SK-N-SH (cell line): ENCODE data around the gene DYRK4. TPM values are rescaled to one million over a fixed set of nuclear protein-coding genes. Genes with fewer than 3 reads are reported as not detected.

Source experiments
- CTCF ChIA-PET: fragments of 300-600, 350-600 bp; formaldehyde crosslinking; extraction: SDS; loops from one replicate; lab custom pipeline; 2021; lab: Yijun Ruan, JAX
- POLR2A ChIA-PET: fragments of 350-600 bp; sonication (Branson Sonifier 250); formaldehyde crosslinking; extraction: SDS; loops from one replicate; lab custom pipeline; 2020; ENCODE audit warnings: antibody characterized with exemption, inconsistent platforms; lab: Yijun Ruan, JAX
- DNase-seq: peaks from one replicate; pipeline ENCODE4 v3.0.0; 2012
- H2AFZ ChIP-seq: fragments of 200-600 bp; sonication (generic); 2 replicates; pipeline ENCODE4 v1.8.1; 2016; ENCODE audit warnings: antibody characterized with exemption, mild to moderate bottlenecking, low read depth
- H3F3A ChIP-seq: fragments of 200-600 bp; sonication (generic); replicated peaks from 2 replicates; pipeline ENCODE3; 2016; ENCODE audit warnings: antibody characterized with exemption, mild to moderate bottlenecking; ENCODE audit not compliant: insufficient read depth
- H3K27ac ChIP-seq, 2 experiments: fragments of 200-500 bp in 1 of 2; fragments of 200-600 bp in 1 of 2; sonication (Bioruptor generic) in 1 of 2; sonication (generic), shearing (Covaris generic) in 1 of 2; 2 replicates each; pipeline versions ENCODE4 v1.5.1 to v1.6.1; 2014 to 2016; ENCODE audit warnings: low read depth in 2 of 2, inconsistent platforms in 1 of 2, low read length in 1 of 2, mild to moderate bottlenecking in 1 of 2, mixed read lengths in 1 of 2
- H3K27me3 ChIP-seq: fragments of 200-600 bp; sonication (generic), shearing (Covaris generic); 2 replicates; pipeline ENCODE4 v1.6.1; 2016; ENCODE audit warnings: mixed run types; ENCODE audit not compliant: insufficient read depth
- H3K36me3 ChIP-seq, 2 experiments: fragments of 200-500 bp in 1 of 2; fragments of 200-600 bp in 1 of 2; sonication (Bioruptor generic) in 1 of 2; sonication (generic) in 1 of 2; replicated peaks in 1 of 2; 2 replicates each; pipeline versions ENCODE3 to v1.5.1; 2014 to 2016; ENCODE audit warnings: low read length in 1 of 2, mild to moderate bottlenecking in 1 of 2; ENCODE audit not compliant: insufficient read depth in 2 of 2, control insufficient read depth in 1 of 2
- H3K4me1 ChIP-seq, 2 experiments: fragments of 200-500 bp in 1 of 2; fragments of 200-600 bp in 1 of 2; sonication (Bioruptor generic) in 1 of 2; sonication (generic), shearing (Covaris generic) in 1 of 2; 2 replicates each; pipeline versions ENCODE4 v1.5.1 to v1.6.1; 2014 to 2016; ENCODE audit warnings: low read depth in 1 of 2, low read length in 1 of 2, mixed run types in 1 of 2; ENCODE audit not compliant: insufficient read depth in 2 of 2, control insufficient read depth in 1 of 2
- H3K4me2 ChIP-seq: fragments of 200-600 bp; sonication (generic), shearing (Covaris generic); 2 replicates; pipeline ENCODE4 v1.6.1; 2017; ENCODE audit warnings: mixed run types
- H3K4me3 ChIP-seq, 2 experiments: fragments of 200-500 bp in 1 of 2; fragments of 200-600 bp in 1 of 2; sonication (Bioruptor generic) in 1 of 2; sonication (generic), shearing (Covaris generic) in 1 of 2; 2 replicates each; pipeline versions ENCODE4 v1.5.1 to v1.8.1; 2014 to 2016; ENCODE audit warnings: low read depth in 2 of 2, inconsistent platforms in 1 of 2, low read length in 1 of 2, mild to moderate bottlenecking in 1 of 2, mixed read lengths in 1 of 2, moderate library complexity in 1 of 2
- H3K79me2 ChIP-seq: fragments of 200-600 bp; sonication (generic); 2 replicates; pipeline ENCODE4 v1.8.1; 2017; ENCODE audit warnings: mild to moderate bottlenecking; ENCODE audit not compliant: insufficient read depth
- H3K9ac ChIP-seq: fragments of 200-600 bp; sonication (generic); 2 replicates; pipeline ENCODE4 v1.6.1; 2017; ENCODE audit warnings: mixed run types
- H3K9me2 ChIP-seq: fragments of 200-600 bp; sonication (generic); 2 replicates; pipeline ENCODE4 v1.6.1; 2017; ENCODE audit warnings: mixed run types
- H3K9me3 ChIP-seq: fragments of 200-600 bp; sonication (generic); 2 replicates; pipeline ENCODE4 v1.6.1; 2017; ENCODE audit warnings: mixed run types, mild to moderate bottlenecking, moderate library complexity
- H4K20me1 ChIP-seq: fragments of 200-600 bp; sonication (generic); 2 replicates; pipeline ENCODE4 v1.6.1; 2017; ENCODE audit warnings: mild to moderate bottlenecking, mixed run types; ENCODE audit not compliant: insufficient read depth
- CHD2 ChIP-seq: fragments of 150-350 bp; IDR thresholded peaks from 2 replicates; pipeline ENCODE4 v1.6.1; 2018; ENCODE audit warnings: low read length; ENCODE audit not compliant: partially characterized antibody
- ELF1 ChIP-seq: IDR thresholded peaks from 2 replicates; pipeline ENCODE4 v1.4.0; 2012
- FOSL2 ChIP-seq: IDR thresholded peaks from 2 replicates; pipeline ENCODE4 v1.4.0; 2012; ENCODE audit warnings: low read depth, mild to moderate bottlenecking, moderate library complexity, borderline replicate concordance
- GABPA ChIP-seq: IDR thresholded peaks from 2 replicates; pipeline ENCODE4 v1.4.0; 2012; ENCODE audit warnings: low read depth, mild to moderate bottlenecking
- JUND ChIP-seq: IDR thresholded peaks from 2 replicates; pipeline ENCODE4 v1.4.0; 2012
- POLR2AphosphoS5 ChIP-seq: IDR thresholded peaks from 2 replicates; pipeline ENCODE4 v1.6.1; 2012; ENCODE audit warnings: low read depth, low read length
- RAD21 ChIP-seq: IDR thresholded peaks from 2 replicates; pipeline ENCODE4 v1.6.1; 2012; ENCODE audit warnings: mild to moderate bottlenecking, low read length
- RCOR1 ChIP-seq: fragments of 150-350 bp; IDR thresholded peaks from 2 replicates; pipeline ENCODE4 v1.6.1; 2017; ENCODE audit warnings: antibody characterized with exemption, low read length
- RXRA ChIP-seq: IDR thresholded peaks from 2 replicates; pipeline ENCODE4 v1.4.0; 2012; ENCODE audit warnings: low read depth, mild to moderate bottlenecking, borderline replicate concordance
- TEAD4 ChIP-seq: IDR thresholded peaks from 2 replicates; pipeline ENCODE4 v1.4.0; 2012; ENCODE audit warnings: mild to moderate bottlenecking, borderline replicate concordance; ENCODE audit not compliant: insufficient read depth
- WGBS: methylation state at CpG from one replicate; pipeline ENCODE4 v1.1.6; 2017; ENCODE audit warnings: low lambda C conversion rate; 5-methylcytosine and 5-hydroxymethylcytosine counted together
- polyA plus RNA-seq, 3 experiments: library from polyadenylated mRNA; depleted of rRNA; stranded (reverse); fragments of >200 nt; gene quantifications; 2 replicates each; pipeline ENCODE4 v1.2.3, GENCODE V29; 2012
- TF ChIP-seq, protein P1 (sequence below): fragments of 150-350 bp; IDR thresholded peaks from 2 replicates; pipeline ENCODE4 v1.6.1; 2016; ENCODE audit warnings: mild to moderate bottlenecking, low read depth, low read length
- TF ChIP-seq, protein P2 (sequence below): IDR thresholded peaks from 2 replicates; pipeline ENCODE4 v1.4.0; 2012; ENCODE audit warnings: low read depth, borderline replicate concordance
- TF ChIP-seq, protein P3 (sequence below): fragments of 200-600 bp; sonication (generic); IDR thresholded peaks from 2 replicates; pipeline ENCODE4 v1.6.1; 2017; ENCODE audit warnings: antibody characterized with exemption, mild to moderate bottlenecking, moderate library complexity
- TF ChIP-seq, protein P4 (sequence below): IDR thresholded peaks from 2 replicates; pipeline ENCODE4; 2012
- TF ChIP-seq, protein P5 (sequence below): fragments of 150-350 bp; IDR thresholded peaks from 2 replicates; pipeline ENCODE4 v1.6.1; 2017; ENCODE audit warnings: antibody characterized with exemption, low read length, low read depth, borderline replicate concordance
- TF ChIP-seq, protein P6 (sequence below): IDR thresholded peaks from 2 replicates; pipeline ENCODE4 v1.4.0; 2012; ENCODE audit warnings: low read depth

Gene DYRK4
- polyA plus RNA-seq, 1 of the 3 experiments (the other 2 are of a cell fraction) = 38.6 TPM

DNA sequence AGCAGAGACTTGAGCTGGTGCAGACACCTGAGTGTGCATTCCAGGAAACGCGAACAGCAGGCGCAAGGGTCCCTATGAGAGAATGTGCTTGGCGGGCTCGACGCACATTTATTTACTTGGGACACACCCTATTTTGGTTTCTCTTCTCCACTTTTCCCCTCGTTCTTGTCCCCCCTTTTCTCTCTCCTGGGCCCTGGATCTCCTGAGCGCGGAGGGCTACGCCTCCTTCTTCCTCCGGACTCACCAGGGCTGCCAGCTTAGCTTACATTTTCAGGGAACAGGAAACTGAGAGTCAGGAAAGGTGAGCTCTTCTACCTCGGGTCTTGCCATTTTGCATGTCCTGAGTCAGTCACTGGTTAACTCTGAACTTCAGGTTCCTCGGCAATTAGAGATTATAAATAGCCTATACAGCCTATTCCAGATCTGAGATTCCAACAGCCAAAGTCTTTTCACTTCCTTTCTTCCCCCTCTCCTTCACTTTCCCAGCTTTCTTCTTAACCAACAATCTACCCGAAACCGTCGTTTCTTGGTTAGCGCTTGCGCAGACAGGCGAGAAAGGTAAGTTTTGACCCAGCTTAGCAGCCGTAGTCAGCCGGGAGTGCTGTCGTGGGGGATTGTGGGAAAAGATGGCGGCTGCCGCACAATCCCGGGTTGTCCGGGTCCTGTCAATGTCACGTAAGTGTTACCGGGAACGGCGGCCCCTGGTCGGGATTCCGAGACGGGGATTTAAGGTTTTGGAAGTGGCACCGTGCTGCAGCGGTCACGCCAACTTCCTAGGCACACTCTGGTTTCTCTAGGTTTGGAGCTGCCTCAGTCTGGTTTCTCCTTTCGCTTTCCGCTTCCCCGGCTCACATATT, 86.7 kb downstream of the DYRK4 start, which contains the start of the genes AKAP3 and NDUFA9 (continued):
- TF ChIP-seq, protein P1, sequence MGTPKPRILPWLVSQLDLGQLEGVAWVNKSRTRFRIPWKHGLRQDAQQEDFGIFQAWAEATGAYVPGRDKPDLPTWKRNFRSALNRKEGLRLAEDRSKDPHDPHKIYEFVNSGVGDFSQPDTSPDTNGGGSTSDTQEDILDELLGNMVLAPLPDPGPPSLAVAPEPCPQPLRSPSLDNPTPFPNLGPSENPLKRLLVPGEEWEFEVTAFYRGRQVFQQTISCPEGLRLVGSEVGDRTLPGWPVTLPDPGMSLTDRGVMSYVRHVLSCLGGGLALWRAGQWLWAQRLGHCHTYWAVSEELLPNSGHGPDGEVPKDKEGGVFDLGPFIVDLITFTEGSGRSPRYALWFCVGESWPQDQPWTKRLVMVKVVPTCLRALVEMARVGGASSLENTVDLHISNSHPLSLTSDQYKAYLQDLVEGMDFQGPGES = no peak
- TF ChIP-seq, protein P2, sequence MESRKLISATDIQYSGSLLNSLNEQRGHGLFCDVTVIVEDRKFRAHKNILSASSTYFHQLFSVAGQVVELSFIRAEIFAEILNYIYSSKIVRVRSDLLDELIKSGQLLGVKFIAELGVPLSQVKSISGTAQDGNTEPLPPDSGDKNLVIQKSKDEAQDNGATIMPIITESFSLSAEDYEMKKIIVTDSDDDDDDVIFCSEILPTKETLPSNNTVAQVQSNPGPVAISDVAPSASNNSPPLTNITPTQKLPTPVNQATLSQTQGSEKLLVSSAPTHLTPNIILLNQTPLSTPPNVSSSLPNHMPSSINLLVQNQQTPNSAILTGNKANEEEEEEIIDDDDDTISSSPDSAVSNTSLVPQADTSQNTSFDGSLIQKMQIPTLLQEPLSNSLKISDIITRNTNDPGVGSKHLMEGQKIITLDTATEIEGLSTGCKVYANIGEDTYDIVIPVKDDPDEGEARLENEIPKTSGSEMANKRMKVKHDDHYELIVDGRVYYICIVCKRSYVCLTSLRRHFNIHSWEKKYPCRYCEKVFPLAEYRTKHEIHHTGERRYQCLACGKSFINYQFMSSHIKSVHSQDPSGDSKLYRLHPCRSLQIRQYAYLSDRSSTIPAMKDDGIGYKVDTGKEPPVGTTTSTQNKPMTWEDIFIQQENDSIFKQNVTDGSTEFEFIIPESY = no peak
- 0 out of 2 replicates have a peak, but pooled peaks have one; percentile 28 for TF ChIP-seq GABPA
- TF ChIP-seq, protein P3, sequence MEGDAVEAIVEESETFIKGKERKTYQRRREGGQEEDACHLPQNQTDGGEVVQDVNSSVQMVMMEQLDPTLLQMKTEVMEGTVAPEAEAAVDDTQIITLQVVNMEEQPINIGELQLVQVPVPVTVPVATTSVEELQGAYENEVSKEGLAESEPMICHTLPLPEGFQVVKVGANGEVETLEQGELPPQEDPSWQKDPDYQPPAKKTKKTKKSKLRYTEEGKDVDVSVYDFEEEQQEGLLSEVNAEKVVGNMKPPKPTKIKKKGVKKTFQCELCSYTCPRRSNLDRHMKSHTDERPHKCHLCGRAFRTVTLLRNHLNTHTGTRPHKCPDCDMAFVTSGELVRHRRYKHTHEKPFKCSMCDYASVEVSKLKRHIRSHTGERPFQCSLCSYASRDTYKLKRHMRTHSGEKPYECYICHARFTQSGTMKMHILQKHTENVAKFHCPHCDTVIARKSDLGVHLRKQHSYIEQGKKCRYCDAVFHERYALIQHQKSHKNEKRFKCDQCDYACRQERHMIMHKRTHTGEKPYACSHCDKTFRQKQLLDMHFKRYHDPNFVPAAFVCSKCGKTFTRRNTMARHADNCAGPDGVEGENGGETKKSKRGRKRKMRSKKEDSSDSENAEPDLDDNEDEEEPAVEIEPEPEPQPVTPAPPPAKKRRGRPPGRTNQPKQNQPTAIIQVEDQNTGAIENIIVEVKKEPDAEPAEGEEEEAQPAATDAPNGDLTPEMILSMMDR = no peak
- no peak for TF ChIP-seq JUND
- TF ChIP-seq ELF1 = peak; percentile 63; the same call in 1 of the 2 replicates
- TF ChIP-seq POLR2AphosphoS5 = peak; percentile 91

DNA sequence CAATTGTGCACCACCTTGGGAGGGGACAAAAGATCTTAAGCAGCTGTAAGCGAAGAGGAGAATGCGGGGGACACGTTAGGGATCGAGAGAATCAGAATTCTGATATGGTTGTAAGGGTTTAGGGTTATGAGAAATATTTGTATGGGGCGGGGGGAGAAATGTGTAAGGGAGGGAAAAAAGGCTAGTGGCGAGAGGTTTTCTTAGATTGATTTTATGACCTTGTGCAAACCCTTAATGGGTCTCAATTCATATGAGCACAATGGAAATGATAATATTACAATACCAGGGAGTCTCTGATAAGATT, 87.3 kb downstream of the DYRK4 start:
- Histone ChIP-seq H4K20me1 (no peaks in the 10 kb centered on the region), H2AFZ (peak overlapping the region; percentile 92), H3K4me3 (peak overlapping the region; percentile 86 to 97), H3K27me3 (no peaks in the 10 kb centered on the region), H3K4me1 (peaks cover 10 to 13% of the 10 kb centered on the region in 2 experiments; a peak in 3 of 4 replicates), H3K27ac (peak overlapping the region; percentile 59 to 82; a peak in 3 of 4 replicates), H3K9me2 (no peaks in the 10 kb centered on the region), H3K4me2 (peak overlapping the region; percentile 92), H3K36me3 (peaks cover 0 to 3% of the 10 kb centered on the region in 2 experiments), H3F3A (peaks cover 7% of the 10 kb centered on the region), H3K9ac (peak overlapping the region; percentile 84), H3K79me2 (peaks cover 45% of the 10 kb centered on the region), H3K9me3 (no peaks in the 10 kb centered on the region)
- CTCF ChIA-PET = interaction anchor here (0.9 to 3.2 kb wide), 6 partner anchors 12 to 111 kb away, joined by 3 to 16 read pairs (median 3); no protein-coding TSS in a partner anchor
- POLR2A ChIA-PET = interaction anchor here (0.8 kb wide), 1 partner anchor 111 kb away, joined by 3 read pairs; a partner anchor contains a TSS
- 0% methylated on average over 6 of the region's 6 CpGs for WGBS
- no peak for TF ChIP-seq RAD21
- no peak for DNase-seq

DNA sequence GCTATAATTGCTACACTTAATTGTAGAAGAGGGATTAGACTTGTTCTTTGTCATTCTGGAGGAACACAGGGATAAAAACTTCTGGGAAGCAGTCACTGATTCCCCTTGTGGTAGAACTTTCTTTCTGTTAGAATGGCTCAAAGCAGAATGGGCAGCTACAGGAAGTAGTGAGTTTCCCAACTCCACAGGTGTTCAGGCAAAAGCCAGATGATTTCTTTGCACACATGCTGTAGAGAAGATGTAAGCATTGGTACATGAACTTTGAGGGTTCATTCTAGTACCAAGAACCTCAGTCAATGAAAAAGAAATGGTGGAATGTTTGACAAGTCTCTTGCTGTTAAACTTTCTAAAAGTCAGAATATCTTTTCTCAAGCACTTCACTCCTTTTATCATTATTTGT, 91.2 kb downstream of the DYRK4 start:
- H3K4me2 ChIP-seq = no peak overlapping the region
- no peaks in the 10 kb centered on the region for H3K9me2 ChIP-seq
- H3K27me3 ChIP-seq = no peaks in the 10 kb centered on the region
- no peak overlapping the region for H3K27ac ChIP-seq
- peaks cover 45% of the 10 kb centered on the region for H3K79me2 ChIP-seq
- H2AFZ ChIP-seq = no peak overlapping the region
- POLR2A ChIA-PET = no interaction called here
- no peak overlapping the region for H3K9ac ChIP-seq
- peaks cover 27 to 42% of the 10 kb centered on the region in 2 experiments for H3K36me3 ChIP-seq
- CTCF ChIA-PET = no interaction called here
- no peak overlapping the region for H3K4me3 ChIP-seq
- no peaks in the 10 kb centered on the region for H4K20me1 ChIP-seq
- DNase-seq = no peak
- H3F3A ChIP-seq = peaks cover 7% of the 10 kb centered on the region
- no peak for TF ChIP-seq CHD2
- TF ChIP-seq, protein P4, sequence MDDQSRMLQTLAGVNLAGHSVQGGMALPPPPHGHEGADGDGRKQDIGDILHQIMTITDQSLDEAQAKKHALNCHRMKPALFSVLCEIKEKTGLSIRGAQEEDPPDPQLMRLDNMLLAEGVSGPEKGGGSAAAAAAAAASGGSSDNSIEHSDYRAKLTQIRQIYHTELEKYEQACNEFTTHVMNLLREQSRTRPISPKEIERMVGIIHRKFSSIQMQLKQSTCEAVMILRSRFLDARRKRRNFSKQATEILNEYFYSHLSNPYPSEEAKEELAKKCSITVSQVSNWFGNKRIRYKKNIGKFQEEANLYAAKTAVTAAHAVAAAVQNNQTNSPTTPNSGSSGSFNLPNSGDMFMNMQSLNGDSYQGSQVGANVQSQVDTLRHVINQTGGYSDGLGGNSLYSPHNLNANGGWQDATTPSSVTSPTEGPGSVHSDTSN = no peak
- TF ChIP-seq RXRA = no peak
- TF ChIP-seq, protein P5, sequence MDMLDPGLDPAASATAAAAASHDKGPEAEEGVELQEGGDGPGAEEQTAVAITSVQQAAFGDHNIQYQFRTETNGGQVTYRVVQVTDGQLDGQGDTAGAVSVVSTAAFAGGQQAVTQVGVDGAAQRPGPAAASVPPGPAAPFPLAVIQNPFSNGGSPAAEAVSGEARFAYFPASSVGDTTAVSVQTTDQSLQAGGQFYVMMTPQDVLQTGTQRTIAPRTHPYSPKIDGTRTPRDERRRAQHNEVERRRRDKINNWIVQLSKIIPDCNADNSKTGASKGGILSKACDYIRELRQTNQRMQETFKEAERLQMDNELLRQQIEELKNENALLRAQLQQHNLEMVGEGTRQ = no peak
- TF ChIP-seq, protein P6, sequence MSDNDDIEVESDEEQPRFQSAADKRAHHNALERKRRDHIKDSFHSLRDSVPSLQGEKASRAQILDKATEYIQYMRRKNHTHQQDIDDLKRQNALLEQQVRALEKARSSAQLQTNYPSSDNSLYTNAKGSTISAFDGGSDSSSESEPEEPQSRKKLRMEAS = no peak
- no peak for TF ChIP-seq TEAD4
- TF ChIP-seq RCOR1 = no peak
- no peak for TF ChIP-seq FOSL2
- TF ChIP-seq GABPA = no peak
- no peaks in the 10 kb centered on the region for H3K9me3 ChIP-seq
- H3K4me1 ChIP-seq = peaks cover 10 to 12% of the 10 kb centered on the region in 2 experiments; a peak in 3 of 4 replicates
